ENCODE data around the gene NCOA7.
"Not testable (repeated sequence)": the region's sequence is repeated elsewhere in the genome, so short reads cannot be mapped to it uniquely, and the experiment has no call there.

NCOA7 gene

GRCh38 chr6:125918681-125919566, 128.2 kb downstream of the NCOA7 start:
- DNase-seq: peak in 1 of 56 donors; percentile 22

- no peak for DNase-seq
Measured at GRCh38 chr6:125919618-125920017, 128.9 kb downstream of the NCOA7 start.

GRCh38 chr6:125922322-125922860, 131.6 kb downstream of the NCOA7 start:
- no peak for DNase-seq

- DNase-seq: no peak
Measured at GRCh38 chr6:125923366-125923877, 132.7 kb downstream of the NCOA7 start.

- DNase-seq: no peak
Measured at GRCh38 chr6:125924169-125924568, 133.4 kb downstream of the NCOA7 start.

- DNase-seq: no peak
Measured at GRCh38 chr6:125924697-125925358, 134.1 kb downstream of the NCOA7 start.

- DNase-seq: peak in 1 of 56 donors; percentile 10
Measured at GRCh38 chr6:125926711-125927110, 136.0 kb downstream of the NCOA7 start.

- DNase-seq: no peak
Measured at GRCh38 chr6:125927761-125928160, 137.0 kb downstream of the NCOA7 start.

- no peak for DNase-seq
Measured at GRCh38 chr6:125930765-125931418, 140.1 kb downstream of the NCOA7 start.

GRCh38 chr6:125931733-125932450, 141.1 kb downstream of the NCOA7 start:
- no peak for DNase-seq

GRCh38 chr6:125932451-125932795, 141.7 kb downstream of the NCOA7 start:
- DNase-seq: no peak

- DNase-seq: not testable (repeated sequence)
Measured at GRCh38 chr6:125935520-125935919, 144.8 kb downstream of the NCOA7 start.

- no peak for DNase-seq
Measured at GRCh38 chr6:125939026-125939425, 148.3 kb downstream of the NCOA7 start.

- no peak for DNase-seq
Measured at GRCh38 chr6:125939791-125940190, 149.0 kb downstream of the NCOA7 start.

GRCh38 chr6:125940247-125941041, 149.7 kb downstream of the NCOA7 start:
- DNase-seq: no peak

- no peak for DNase-seq
Measured at GRCh38 chr6:125942672-125943527, 152.1 kb downstream of the NCOA7 start.

- no peak for DNase-seq
Measured at GRCh38 chr6:125943528-125944433, 153.0 kb downstream of the NCOA7 start.

- peak in 20 of 56 donors; percentile 5 to 66 (median 32) for DNase-seq
Measured at GRCh38 chr6:125944434-125944816, 153.7 kb downstream of the NCOA7 start.

Data from amygdala (tissue), 56 donors.